HepG2 (cell line): ENCODE results near the gene MYL6. TPM values are rescaled to one million over a fixed set of nuclear protein-coding genes. Genes with fewer than 3 reads are reported as not detected.
A peak's percentile ranks its signal among the peaks of the same experiment; 100 is the strongest.

Experiments used
- AHR ChIP-seq: IDR thresholded peaks from 2 replicates; pipeline ENCODE4 v1.6.1; 2018; ENCODE audit warnings: missing genetic modification reagents, missing compliant biosample characterization
- AKAP8 ChIP-seq: sonication (generic); formaldehyde crosslinking; IDR thresholded peaks from 2 replicates; pipeline ENCODE4 v1.5.1; 2020; ENCODE audit warnings: mild to moderate bottlenecking, missing genetic modification reagents
- IRX3 ChIP-seq: sonication (generic); formaldehyde crosslinking; IDR thresholded peaks from 2 replicates; pipeline ENCODE4 v1.8.1; 2023; ENCODE audit warnings: mild to moderate bottlenecking, low read depth, missing genetic modification reagents, borderline replicate concordance
- JARID2 ChIP-seq: sonication (generic); formaldehyde crosslinking; IDR thresholded peaks from 2 replicates; pipeline ENCODE4 v1.8.1; 2023; ENCODE audit warnings: missing genetic modification reagents, inconsistent platforms; ENCODE audit not compliant: insufficient replicate concordance
- KAT7 ChIP-seq: IDR thresholded peaks from 2 replicates; pipeline ENCODE4 v1.6.1; 2018; ENCODE audit warnings: borderline replicate concordance, missing compliant biosample characterization
- PAF1 ChIP-seq: IDR thresholded peaks from 2 replicates; pipeline ENCODE4 v1.6.1; 2016; ENCODE audit warnings: missing genetic modification reagents, missing compliant biosample characterization
- PHF21A ChIP-seq: sonication (generic); formaldehyde crosslinking; IDR thresholded peaks from 2 replicates; pipeline ENCODE4 v1.5.0; 2020; ENCODE audit warnings: mild to moderate bottlenecking, missing genetic modification reagents
- POLR2AphosphoS5 ChIP-seq: IDR thresholded peaks from 2 replicates; pipeline ENCODE4 v1.6.1; 2012; ENCODE audit warnings: low read depth, low read length
- PPARG ChIP-seq: conservative IDR thresholded peaks from 2 replicates; pipeline ENCODE4 v1.6.1; 2016; ENCODE audit warnings: missing biosample characterization, missing genetic modification reagents
- RARG ChIP-seq: sonication (generic); formaldehyde crosslinking; IDR thresholded peaks from 2 replicates; pipeline ENCODE4 v1.4.0; 2020; ENCODE audit warnings: low read depth, mild to moderate bottlenecking, missing genetic modification reagents
- RFX5 ChIP-seq: IDR thresholded peaks from 2 replicates; pipeline ENCODE4 v1.6.1; 2011; ENCODE audit warnings: low read depth, low read length, improper control_type of control experiment
- SP2 ChIP-seq: sonication (generic); formaldehyde crosslinking; IDR thresholded peaks from 2 replicates; pipeline ENCODE4 v1.5.1; 2020; ENCODE audit warnings: mild to moderate bottlenecking, missing genetic modification reagents
- STAG1 ChIP-seq: sonication (generic); formaldehyde crosslinking; IDR thresholded peaks from 2 replicates; pipeline ENCODE4 v1.4.0; 2020; ENCODE audit warnings: missing genetic modification reagents
- THYN1 ChIP-seq: sonication (generic); formaldehyde crosslinking; IDR thresholded peaks from 2 replicates; pipeline ENCODE4 v1.8.1; 2023; ENCODE audit warnings: low read depth, mild to moderate bottlenecking, moderate library complexity, missing genetic modification reagents, borderline replicate concordance
- ZFP90 ChIP-seq: sonication (generic); formaldehyde crosslinking; IDR thresholded peaks from 2 replicates; pipeline ENCODE4 v1.8.0; 2022; ENCODE audit warnings: missing genetic modification reagents, mild to moderate bottlenecking, inconsistent platforms, borderline replicate concordance
- ZNF235 ChIP-seq: sonication (generic); formaldehyde crosslinking; IDR thresholded peaks from 2 replicates; pipeline ENCODE4 v1.8.1; 2023; ENCODE audit warnings: mild to moderate bottlenecking, missing genetic modification reagents, borderline replicate concordance
- ZNF282 ChIP-seq: fragments of 450-650 bp; IDR thresholded peaks from 2 replicates; pipeline ENCODE4 v1.6.1; 2018; ENCODE audit not compliant: partially characterized antibody
- ZNF3 ChIP-seq: IDR thresholded peaks from 2 replicates; pipeline ENCODE4 v1.7.0; 2017; ENCODE audit warnings: inconsistent platforms
- ZNF512B ChIP-seq: sonication (generic); formaldehyde crosslinking; IDR thresholded peaks from 2 replicates; pipeline ENCODE4 v1.5.1; 2020; ENCODE audit warnings: missing genetic modification reagents, mild to moderate bottlenecking, borderline replicate concordance
- ZNF770 ChIP-seq: sonication (generic); formaldehyde crosslinking; IDR thresholded peaks from 2 replicates; pipeline ENCODE4 v1.5.0; 2020; ENCODE audit warnings: mild to moderate bottlenecking, missing genetic modification reagents
- ZZZ3 ChIP-seq: sonication (generic); formaldehyde crosslinking; IDR thresholded peaks from 2 replicates; pipeline ENCODE4 v1.4.0; 2020; ENCODE audit warnings: missing genetic modification reagents, mild to moderate bottlenecking, borderline replicate concordance
- polyA plus RNA-seq, 8 experiments: library from polyadenylated mRNA; depleted of rRNA in 3 of 8; stranded (reverse) in 7 of 8; unstranded in 1 of 8; fragments of >200 nt; fragmentation: Illumina TruSeq in 4 of 8; extraction: Trizol in 4 of 8; gene quantifications; 2 replicates each; pipeline versions ENCODE4 v1.2.1 to v1.2.3, GENCODE V29; 2011 to 2016; ENCODE audit warnings: low read depth in 4 of 8, missing spikeins in 1 of 8, mixed read lengths in 1 of 8; ENCODE audit not compliant: insufficient read depth in 1 of 8
- total RNA-seq, 5 experiments: library from RNA; depleted of rRNA; stranded (reverse); fragments of >200 nt; fragmentation: Illumina TruSeq; extraction: Trizol; gene quantifications; 2 replicates each; pipeline ENCODE4 v1.2.3, GENCODE V29; 2016; ENCODE audit warnings: low read depth in 1 of 5
- TF ChIP-seq, protein P1 (sequence below): sonication (generic); formaldehyde crosslinking; IDR thresholded peaks from 2 replicates; pipeline ENCODE4 v1.5.1; 2020; ENCODE audit warnings: mild to moderate bottlenecking, missing genetic modification reagents, borderline replicate concordance
- TF ChIP-seq, protein P2 (sequence below): conservative IDR thresholded peaks from 2 replicates; pipeline ENCODE4 v1.6.1; 2018; ENCODE audit warnings: missing genetic modification reagents

The MYL6 gene
- total and polyA plus RNA-seq, 2 of the 13 experiments (the other 11 are each of a cell fraction or from before 2014, with no cell fraction given), result 1,127 to 1,192 TPM

- TF ChIP-seq JARID2 (CRISPR knock-in tag) (no peak), KAT7 (CRISPR knock-in tag) (no peak), ZNF235 (CRISPR knock-in tag) (no peak), POLR2AphosphoS5 (no peak), PPARG (CRISPR knock-in tag) (no peak), PAF1 (CRISPR knock-in tag) (no peak), ZFP90 (0 out of 2 replicates have a peak, but pooled peaks have one; percentile 18), STAG1 (peak; percentile 51), SP2 (CRISPR knock-in tag) (no peak), RFX5 (no peak), PHF21A (no peak), AHR (CRISPR knock-in tag) (no peak), ZNF770 (CRISPR knock-in tag) (peak; percentile 89), THYN1 (no peak), RARG (no peak), ZNF512B (no peak), AKAP8 (no peak), ZZZ3 (no peak), ZNF3 (CRISPR knock-in tag) (no peak), ZNF282 (no peak), IRX3 (CRISPR knock-in tag) (no peak)
- TF ChIP-seq, protein P1, sequence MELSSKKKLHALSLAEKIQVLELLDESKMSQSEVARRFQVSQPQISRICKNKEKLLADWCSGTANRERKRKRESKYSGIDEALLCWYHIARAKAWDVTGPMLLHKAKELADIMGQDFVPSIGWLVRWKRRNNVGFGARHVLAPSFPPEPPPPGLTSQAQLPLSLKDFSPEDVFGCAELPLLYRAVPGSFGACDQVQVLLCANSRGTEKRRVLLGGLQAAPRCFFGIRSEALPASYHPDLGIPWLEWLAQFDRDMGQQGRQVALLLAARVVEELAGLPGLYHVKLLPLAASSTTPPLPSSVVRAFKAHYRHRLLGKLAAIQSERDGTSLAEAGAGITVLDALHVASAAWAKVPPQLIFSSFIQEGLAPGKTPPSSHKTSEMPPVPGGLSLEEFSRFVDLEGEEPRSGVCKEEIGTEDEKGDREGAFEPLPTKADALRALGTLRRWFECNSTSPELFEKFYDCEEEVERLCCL (CRISPR knock-in tag), result no peak
- TF ChIP-seq, protein P2, sequence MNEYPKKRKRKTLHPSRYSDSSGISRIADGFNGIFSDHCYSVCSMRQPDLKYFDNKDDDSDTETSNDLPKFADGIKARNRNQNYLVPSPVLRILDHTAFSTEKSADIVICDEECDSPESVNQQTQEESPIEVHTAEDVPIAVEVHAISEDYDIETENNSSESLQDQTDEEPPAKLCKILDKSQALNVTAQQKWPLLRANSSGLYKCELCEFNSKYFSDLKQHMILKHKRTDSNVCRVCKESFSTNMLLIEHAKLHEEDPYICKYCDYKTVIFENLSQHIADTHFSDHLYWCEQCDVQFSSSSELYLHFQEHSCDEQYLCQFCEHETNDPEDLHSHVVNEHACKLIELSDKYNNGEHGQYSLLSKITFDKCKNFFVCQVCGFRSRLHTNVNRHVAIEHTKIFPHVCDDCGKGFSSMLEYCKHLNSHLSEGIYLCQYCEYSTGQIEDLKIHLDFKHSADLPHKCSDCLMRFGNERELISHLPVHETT, result peak; percentile 71; the same call in 1 of the 2 replicates
These were observed 31.1 kb downstream of the MYL6 start, which contains the start of gene SMARCC2 (continued) for GRCh38 chr12:56189099-56189917.
